Endothelial cell of umbilical vein (primary cell): Measurements from ENCODE around the gene HOXD10. TPM values are rescaled to one million over a fixed set of nuclear protein-coding genes. Genes with fewer than 3 reads are reported as not detected.

Experiments used
- BruUV-seq: library from RNA; stranded (reverse); fragments of 400-500 nt; replicated peaks from 2 replicates; lab custom pipeline; 2021; lab: Mats Ljungman, UMichigan
- CTCF ChIA-PET: fragments of 300-600, 350-600 bp; sonication (Branson Sonifier 250); formaldehyde crosslinking; loops from one replicate; lab custom pipeline; 2021; ENCODE audit warnings: antibody characterized with exemption, inconsistent platforms; lab: Charles Lee
- POLR2A ChIA-PET: fragments of 300-600, 350-600 bp; sonication (Branson Sonifier 250); formaldehyde crosslinking; loops from one replicate; lab custom pipeline; 2021; ENCODE audit warnings: antibody characterized with exemption, inconsistent platforms; lab: Charles Lee
- DNase-seq: peaks from one replicate; pipeline ENCODE4 v3.0.0-alpha.2; 2011; ENCODE audit warnings: low read depth, low spot score
- FAIRE-seq: peaks from 2 replicates; lab custom pipeline; 2011; peaks lifted over from hg19 to GRCh38; lab: Jason Lieb, UNC
- H2AFZ ChIP-seq: 2 replicates; pipeline ENCODE4 v1.6.0; 2012; ENCODE audit warnings: low read depth, low read length, control low read depth, inconsistent platforms
- H3K27ac ChIP-seq: 2 replicates; pipeline ENCODE4 v1.5.1; 2011; ENCODE audit warnings: low read depth, mild to moderate bottlenecking, control low read depth, low read length, moderate library complexity; ENCODE audit not compliant: insufficient read depth
- H3K27me3 ChIP-seq, 2 experiments: 2 replicates each; pipeline versions ENCODE4 v1.6.0 to v1.6.1; 2011; ENCODE audit warnings: low read length in 2 of 2, mixed read lengths in 1 of 2; ENCODE audit not compliant: control insufficient read depth in 2 of 2, insufficient read depth in 2 of 2
- H3K36me3 ChIP-seq, 2 experiments: 2 replicates in 1 of 2; 3 replicates in 1 of 2; pipeline ENCODE4 v1.5.1; 2011; ENCODE audit warnings: low read length in 2 of 2, mild to moderate bottlenecking in 1 of 2, moderate library complexity in 1 of 2; ENCODE audit not compliant: control insufficient read depth in 2 of 2, insufficient read depth in 2 of 2; ENCODE audit errors: extremely low read depth in 1 of 2
- H3K4me1 ChIP-seq: 3 replicates; pipeline ENCODE4 v1.5.1; 2011; ENCODE audit warnings: mild to moderate bottlenecking, low read length; ENCODE audit not compliant: control insufficient read depth, insufficient read depth; ENCODE audit errors: extremely low read depth
- H3K4me2 ChIP-seq: 2 replicates; pipeline ENCODE4 v1.6.1; 2011; ENCODE audit warnings: low read length, control low read depth, mixed read lengths; ENCODE audit not compliant: insufficient read depth
- H3K4me3 ChIP-seq, 3 experiments: fragments of 200-600 bp in 1 of 3; sonication (generic), shearing (Covaris generic) in 1 of 3; replicated peaks in 1 of 3; 2 replicates each; pipeline ENCODE4 v1.5.1; 2011 to 2016; ENCODE audit warnings: control low read depth in 3 of 3, low read length in 3 of 3, mild to moderate bottlenecking in 2 of 3, inconsistent platforms in 1 of 3, low read depth in 1 of 3, moderate library complexity in 1 of 3; ENCODE audit not compliant: insufficient read depth in 1 of 3
- H3K79me2 ChIP-seq: 2 replicates; pipeline ENCODE4 v1.6.0; 2012; ENCODE audit warnings: low read length, inconsistent platforms; ENCODE audit not compliant: control insufficient read depth, insufficient read depth
- H3K9ac ChIP-seq: replicated peaks from 2 replicates; pipeline ENCODE3; 2011; ENCODE audit warnings: low read length, control low read depth; ENCODE audit not compliant: insufficient read depth; ENCODE audit errors: extremely low read depth
- H3K9me1 ChIP-seq: replicated peaks from 3 replicates; pipeline ENCODE4 v1.6.0; 2011; ENCODE audit warnings: mild to moderate bottlenecking, low read length; ENCODE audit not compliant: control insufficient read depth, insufficient read depth; ENCODE audit errors: extremely low read depth
- H3K9me3 ChIP-seq: replicated peaks from 2 replicates; pipeline ENCODE4 v1.5.1; 2012; ENCODE audit warnings: low read length, inconsistent platforms; ENCODE audit not compliant: control insufficient read depth, insufficient read depth
- H4K20me1 ChIP-seq: replicated peaks from 2 replicates; pipeline ENCODE3; 2011; ENCODE audit warnings: mild to moderate bottlenecking, low read length; ENCODE audit not compliant: control insufficient read depth, insufficient read depth; ENCODE audit errors: extremely low read depth
- CTCF ChIP-seq, 2 donors: IDR thresholded peaks; 1 replicate in 1 of 2; 2 replicates in 1 of 2; pipeline ENCODE4 v1.5.1; 2011; ENCODE audit warnings: low read length in 2 of 2, mild to moderate bottlenecking in 2 of 2, moderate library complexity in 2 of 2, control low read depth in 1 of 2, inconsistent platforms in 1 of 2, low read depth in 1 of 2; ENCODE audit not compliant: insufficient read depth in 1 of 2; ENCODE audit errors: extremely low read depth in 1 of 2
- EZH2 ChIP-seq: IDR thresholded peaks from 2 replicates; pipeline ENCODE4 v1.6.1; 2012; ENCODE audit warnings: borderline replicate concordance, low read depth, mild to moderate bottlenecking, moderate library complexity, low read length, inconsistent platforms; ENCODE audit not compliant: severe bottlenecking
- GATA2 ChIP-seq: IDR thresholded peaks from 2 replicates; pipeline ENCODE4 v1.7.0; 2011; ENCODE audit warnings: low read depth, mild to moderate bottlenecking, moderate library complexity, mixed read lengths, low read length; ENCODE audit not compliant: insufficient read length, insufficient read depth
- JUN ChIP-seq: IDR thresholded peaks from 2 replicates; pipeline ENCODE4 v1.6.1; 2011; ENCODE audit warnings: borderline replicate concordance, low read depth; ENCODE audit not compliant: insufficient read length, insufficient read depth
- dilution Hi-C: fragments of 300-500 bp; cut with MboI; formaldehyde crosslinking; loops from one replicate; pipeline ENCODE4 v1.15.0; 2019; ENCODE audit warnings: low sequenced_read_pairs; ENCODE audit not compliant: extremely low pct_ligation_motif_present
- intact Hi-C: fragments of 100-400 bp; cut with micrococcal nuclease; formaldehyde crosslinking; loops from one replicate; pipeline ENCODE4 v1.10.0; 2022
- polyA plus RNA-seq, 4 experiments: library from polyadenylated mRNA; depleted of rRNA in 3 of 4; stranded (reverse) in 3 of 4; unstranded in 1 of 4; fragments of >200 nt; gene quantifications; 2 replicates each; pipeline versions ENCODE4 v1.2.1 to v1.2.3, GENCODE V29; 2011 to 2012; ENCODE audit warnings: missing spikeins in 1 of 4
- total RNA-seq: library from RNA; stranded (reverse); gene quantifications from 2 replicates; pipeline ENCODE4 v1.2.3, GENCODE V29; 2021
- TF ChIP-seq, protein P1 (sequence below): IDR thresholded peaks from 2 replicates; pipeline ENCODE4 v1.6.1; 2011; ENCODE audit not compliant: insufficient read depth, insufficient read length

The HOXD10 gene
- total and polyA plus RNA-seq, 2 donors (not counting 3 experiments of a cell fraction or from before 2014, with no cell fraction given): not detected

GRCh38 chr2:176092270-176093144 lies 24.1 kb upstream of the HOXD10 start, which contains the start of gene HOXD13:
TSS of gene HOXD13 (plus strand) at chr2:176092721. CDS start at chr2:176092891, 170 bp downstream.
- Histone ChIP-seq H3K9ac (no peak within 1 kb of the TSS), H3K36me3 (no peaks in the 10 kb centered on the region), H2AFZ (peak within 1 kb of the TSS; percentile 32), H4K20me1 (peaks cover 6% of the 10 kb centered on the region), H3K27ac (no peak within 1 kb of the TSS), H3K9me1 (no peaks in the 10 kb centered on the region), H3K4me3 (no peak within 1 kb of the TSS), H3K9me3 (no peaks in the 10 kb centered on the region), H3K4me2 (no peak within 1 kb of the TSS), H3K27me3 (peaks cover 86 to 98% of the 10 kb centered on the region in 2 experiments), H3K79me2 (no peaks in the 10 kb centered on the region), H3K4me1 (peaks cover 5% of the 10 kb centered on the region)
- peak; percentile 76 for TF ChIP-seq EZH2
- TF ChIP-seq, protein P1, sequence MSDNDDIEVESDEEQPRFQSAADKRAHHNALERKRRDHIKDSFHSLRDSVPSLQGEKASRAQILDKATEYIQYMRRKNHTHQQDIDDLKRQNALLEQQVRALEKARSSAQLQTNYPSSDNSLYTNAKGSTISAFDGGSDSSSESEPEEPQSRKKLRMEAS: no peak
- dilution Hi-C loops: no loop called here
- no peak for FAIRE-seq
- ChIA-PET POLR2A (no interaction called here), CTCF (interaction anchor here (1.2 to 2.1 kb wide), 2 partner anchors 402 to 724 kb away, joined by 5 to 6 read pairs; no protein-coding TSS in a partner anchor)
- no peak for DNase-seq
- intact Hi-C loops: no loop called here
- no TSS peak for BruUV-seq

DNA sequence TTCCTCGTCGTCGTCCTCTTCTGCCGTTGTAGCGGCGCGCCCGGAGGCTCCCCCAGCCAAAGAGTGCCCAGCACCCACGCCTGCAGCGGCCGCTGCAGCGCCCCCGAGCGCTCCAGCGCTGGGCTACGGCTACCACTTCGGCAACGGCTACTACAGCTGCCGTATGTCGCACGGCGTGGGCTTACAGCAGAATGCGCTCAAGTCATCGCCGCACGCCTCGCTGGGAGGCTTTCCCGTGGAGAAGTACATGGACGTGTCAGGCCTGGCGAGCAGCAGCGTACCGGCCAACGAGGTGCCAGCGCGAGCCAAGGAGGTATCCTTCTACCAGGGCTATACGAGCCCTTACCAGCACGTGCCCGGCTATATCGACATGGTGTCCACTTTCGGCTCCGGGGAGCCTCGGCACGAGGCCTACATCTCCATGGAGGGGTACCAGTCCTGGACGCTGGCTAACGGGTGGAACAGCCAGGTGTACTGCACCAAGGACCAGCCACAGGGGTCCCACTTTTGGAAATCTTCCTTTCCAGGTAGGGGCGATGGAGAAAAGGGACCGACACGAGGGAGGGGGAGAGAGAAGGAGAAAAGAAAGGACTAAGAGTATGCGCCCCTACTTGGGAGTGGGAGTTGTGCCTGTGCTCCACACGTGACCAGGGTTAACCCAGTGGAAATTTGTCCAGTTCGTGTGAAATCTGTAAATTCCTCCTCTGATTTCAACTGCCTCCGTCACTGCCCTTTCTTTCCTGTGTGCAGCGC lies 23.3 kb upstream of the HOXD10 start:
- POLR2A ChIA-PET: no interaction called here
- dilution Hi-C loops: no loop called here

More for the DNA sequence above, 23.3 kb upstream of the HOXD10 start:
- CTCF ChIA-PET: interaction anchor here (1.0 to 6.0 kb wide), 8 partner anchors 8 to 842 kb away, joined by 3 to 113 read pairs (median 4); no protein-coding TSS in a partner anchor
- DNase-seq (no peak), FAIRE-seq (no peak)
- Histone ChIP-seq H3K27me3 (peaks cover 87 to 97% of the 10 kb centered on the region in 2 experiments), H3K4me3 (no peak overlapping the region), H3K9ac (no peak overlapping the region), H3K79me2 (no peaks in the 10 kb centered on the region), H2AFZ (peak overlapping the region; percentile 32), H4K20me1 (peaks cover 6% of the 10 kb centered on the region), H3K27ac (no peak overlapping the region), H3K4me1 (peaks cover 5% of the 10 kb centered on the region), H3K4me2 (no peak overlapping the region), H3K9me1 (no peaks in the 10 kb centered on the region), H3K9me3 (no peaks in the 10 kb centered on the region), H3K36me3 (no peaks in the 10 kb centered on the region)
- intact Hi-C loops: no loop called here
- no TSS peak for BruUV-seq
- TF ChIP-seq GATA2 (no peak), CTCF (IDR thresholded peaks at IDR 0.05; ENCODE audit: extremely low read depth in 1 of 2, insufficient read depth in 1 of 2, low read depth in 1 of 2, low read length in 2 of 2) (peak in 1 of 2 donors; percentile 30), EZH2 (peak; percentile 99), JUN (no peak)
